Lung microvascular endothelial cell (primary cell): ENCODE measurements around the gene OLAH. TPM values are rescaled to one million over a fixed set of nuclear protein-coding genes. Genes with fewer than 3 reads are reported as not detected.

Source experiments
- total RNA-seq: library from RNA; depleted of rRNA; stranded (reverse); fragments of >200 nt; gene quantifications from 2 replicates; pipeline ENCODE4 v1.2.1, GENCODE V29; 2014

Gene OLAH
- total RNA-seq, 1 donor from 2014 or later = 0.20 TPM

Other genes starting within 250 kb of the OLAH start
- gene CDNF, start 205.9 kb upstream of the OLAH start, total RNA-seq = 0.40 and 0.44 TPM in 2 replicates
- 8.7 and 10.0 TPM in 2 replicates for gene HSPA14, start 205.6 kb upstream of the OLAH start, total RNA-seq
- gene MSANTD7, start 205.6 kb upstream of the OLAH start, total RNA-seq = 11.6 and 16.1 TPM in 2 replicates
- gene SUV39H2, start 165.1 kb upstream of the OLAH start, total RNA-seq = 7.6 and 8.1 TPM in 2 replicates
- 4.0 and 5.2 TPM in 2 replicates for gene DCLRE1C, start 89.8 kb upstream of the OLAH start, total RNA-seq
- gene MEIG1, start 84.6 kb upstream of the OLAH start, total RNA-seq = 0.20 TPM in 1 of 2 replicates, not detected in the other
- gene ACBD7, start 44.8 kb downstream of the OLAH start, total RNA-seq = 0.60 and 1.5 TPM in 2 replicates
- 5.4 and 8.5 TPM in 2 replicates for gene RPP38, start 53.4 kb downstream of the OLAH start, total RNA-seq
- 39.1 and 48.6 TPM in 2 replicates for gene NMT2, start 124.8 kb downstream of the OLAH start, total RNA-seq